HG03460 (cell line): Measurements from ENCODE around the gene TIMP3.

Experiments used
- ATAC-seq: cut with Tn5 transposase; IDR thresholded peaks from one replicate; pipeline ENCODE4 v1.9.1; 2021; ENCODE audit not compliant: unreplicated experiment

The TIMP3 gene

GRCh38 chr22:32805361-32805881, 3.9 kb downstream of the TIMP3 start:
- no peak for ATAC-seq

GRCh38 chr22:32806296-32806695, 4.8 kb downstream of the TIMP3 start:
- no peak for ATAC-seq

GRCh38 chr22:32808038-32808445, 6.5 kb downstream of the TIMP3 start:
- ATAC-seq, result no peak

GRCh38 chr22:32809786-32810554, 8.5 kb downstream of the TIMP3 start:
- ATAC-seq, result no peak

GRCh38 chr22:32810555-32811133, 9.1 kb downstream of the TIMP3 start:
- ATAC-seq, result no peak

- no peak for ATAC-seq
Observed at GRCh38 chr22:32811788-32812545, 10.5 kb downstream of the TIMP3 start.

- ATAC-seq, result no peak
Observed at GRCh38 chr22:32814285-32814860, 12.9 kb downstream of the TIMP3 start.

GRCh38 chr22:32815059-32815458, 13.6 kb downstream of the TIMP3 start:
- no peak for ATAC-seq

GRCh38 chr22:32815943-32816342, 14.4 kb downstream of the TIMP3 start:
- no peak for ATAC-seq

GRCh38 chr22:32817137-32817730, 15.7 kb downstream of the TIMP3 start:
- no peak for ATAC-seq

- ATAC-seq, result no peak
Observed at GRCh38 chr22:32818446-32819115, 17.1 kb downstream of the TIMP3 start.

GRCh38 chr22:32819120-32819519, 17.6 kb downstream of the TIMP3 start:
- ATAC-seq, result no peak

- no peak for ATAC-seq
Observed at GRCh38 chr22:32820131-32821119, 18.9 kb downstream of the TIMP3 start.

GRCh38 chr22:32822179-32822877, 20.8 kb downstream of the TIMP3 start:
- ATAC-seq, result no peak

- no peak for ATAC-seq
Observed at GRCh38 chr22:32823024-32823730, 21.7 kb downstream of the TIMP3 start.

GRCh38 chr22:32824531-32825312, 23.2 kb downstream of the TIMP3 start:
- ATAC-seq, result no peak

GRCh38 chr22:32826537-32826936, 25.0 kb downstream of the TIMP3 start:
- ATAC-seq, result no peak
